ENCODE results near the gene ITFG1.
"Not testable (repeated sequence)": the region's sequence is repeated elsewhere in the genome, so short reads cannot be mapped to it uniquely, and the experiment has no call there.

Gene ITFG1

GRCh38 chr16:47229053-47230050, 231.5 kb downstream of the ITFG1 start:
- DNase-seq: no peak

DNA sequence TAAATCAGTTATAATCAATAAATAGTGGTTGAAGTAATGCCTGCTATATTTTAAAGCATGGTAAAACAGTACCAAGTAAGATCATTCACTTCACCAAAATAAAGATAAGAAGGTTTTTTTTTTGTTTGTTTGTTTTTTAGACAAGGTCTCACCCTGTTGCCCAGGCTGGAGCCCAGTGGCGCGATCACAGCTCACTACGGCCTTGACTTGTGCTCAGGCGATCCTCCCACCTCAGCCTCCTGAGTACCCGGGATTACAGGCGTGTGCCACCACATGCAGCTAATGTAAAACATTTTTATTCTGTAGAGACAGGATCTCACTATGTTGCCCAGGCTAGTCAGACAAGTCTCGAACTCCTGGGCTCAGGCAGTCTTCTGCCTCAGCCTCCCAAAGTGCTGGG, 232.6 kb downstream of the ITFG1 start:
- DNase-seq: no peak

DNA sequence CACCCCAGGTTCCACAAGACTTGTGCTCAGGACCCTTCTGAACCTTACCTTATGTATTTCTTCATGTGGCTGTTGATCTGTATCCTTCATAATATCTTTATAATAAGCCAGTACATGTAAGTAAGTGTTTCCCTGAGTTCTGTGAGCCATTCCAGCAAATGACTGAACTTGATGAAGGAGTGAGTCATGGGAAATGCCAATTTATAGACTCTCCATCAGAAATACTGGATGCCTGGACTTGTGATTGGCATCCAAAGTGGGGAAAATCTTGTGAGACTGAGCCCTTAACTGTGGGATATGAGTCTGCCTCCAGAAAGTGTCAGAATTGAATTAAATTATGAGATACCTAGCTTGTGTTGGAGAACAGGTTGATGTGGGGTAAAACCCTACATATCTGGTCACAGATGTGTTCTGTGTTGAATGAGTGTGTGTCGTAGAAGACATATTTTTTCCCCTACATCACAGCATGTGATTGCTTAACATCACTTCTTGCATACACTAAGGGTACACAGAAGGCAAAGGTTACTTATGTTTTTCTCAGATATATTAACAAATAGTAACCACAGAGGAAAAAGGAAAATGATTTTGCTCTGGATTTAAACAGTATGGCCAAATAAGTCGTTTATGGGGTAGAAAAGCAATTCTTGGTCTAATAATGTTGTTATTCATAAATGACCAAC, 247.0 kb downstream of the ITFG1 start:
- DNase-seq: no peak

DNA sequence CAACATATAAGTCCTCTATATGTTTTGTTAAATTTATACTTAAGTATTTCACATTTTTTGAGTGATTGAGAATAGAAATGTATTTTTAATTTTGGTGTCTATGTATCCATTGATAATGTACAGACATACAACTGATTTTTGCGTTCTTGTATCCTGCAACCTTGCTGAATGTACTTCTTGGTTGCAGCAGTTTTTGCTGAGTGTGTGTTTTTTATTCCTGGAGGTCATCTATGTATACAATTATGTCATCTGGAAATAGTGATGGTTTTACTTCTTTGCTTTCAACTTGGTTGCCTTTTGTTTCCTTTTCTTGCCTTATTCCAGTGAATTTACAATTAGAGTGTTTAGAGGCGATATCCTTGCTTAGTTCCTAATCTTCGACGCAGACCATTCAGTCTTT, 249.6 kb downstream of the ITFG1 start:
- no peak for DNase-seq

- no peak for DNase-seq
Measured at GRCh38 chr16:47204736-47205504, 255.9 kb downstream of the ITFG1 start.

DNA sequence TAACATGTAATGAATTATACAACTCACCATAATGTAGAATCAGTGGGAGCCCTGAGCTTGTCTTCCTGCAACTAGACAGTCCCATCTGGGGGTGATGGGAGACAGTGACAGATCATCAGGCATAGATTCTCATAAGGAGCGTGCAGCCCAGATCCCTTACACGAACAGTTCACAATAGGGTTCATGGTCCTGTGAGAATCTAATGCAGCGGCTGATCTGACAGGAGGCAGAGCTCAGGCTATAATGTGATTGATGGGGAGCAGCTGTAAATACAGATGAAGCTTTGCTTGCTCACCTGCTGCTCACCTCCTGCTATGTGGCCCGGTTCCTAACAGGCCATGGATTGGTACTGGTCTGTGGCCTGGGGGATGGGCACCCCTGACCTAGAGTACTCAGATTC, 257.4 kb downstream of the ITFG1 start:
- not testable (repeated sequence) for DNase-seq

DNA sequence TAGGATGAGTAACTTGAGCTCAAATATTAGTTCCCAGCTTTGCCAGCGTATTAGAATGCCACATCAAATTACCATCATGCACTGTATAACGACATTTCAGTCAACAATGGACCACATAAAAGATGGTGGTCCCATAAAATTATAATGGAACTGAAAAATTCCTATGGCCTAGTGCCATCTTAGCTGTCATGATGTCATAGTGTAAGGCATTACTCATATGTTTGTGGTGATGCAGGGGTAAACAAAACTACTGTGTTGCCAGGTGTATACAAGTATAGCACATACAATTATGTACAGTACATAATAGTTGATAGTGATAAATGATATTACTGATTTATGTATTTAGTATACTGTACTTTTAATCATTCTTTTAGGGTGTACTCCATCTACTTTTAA, 262.7 kb downstream of the ITFG1 start:
- no peak for DNase-seq

DNA sequence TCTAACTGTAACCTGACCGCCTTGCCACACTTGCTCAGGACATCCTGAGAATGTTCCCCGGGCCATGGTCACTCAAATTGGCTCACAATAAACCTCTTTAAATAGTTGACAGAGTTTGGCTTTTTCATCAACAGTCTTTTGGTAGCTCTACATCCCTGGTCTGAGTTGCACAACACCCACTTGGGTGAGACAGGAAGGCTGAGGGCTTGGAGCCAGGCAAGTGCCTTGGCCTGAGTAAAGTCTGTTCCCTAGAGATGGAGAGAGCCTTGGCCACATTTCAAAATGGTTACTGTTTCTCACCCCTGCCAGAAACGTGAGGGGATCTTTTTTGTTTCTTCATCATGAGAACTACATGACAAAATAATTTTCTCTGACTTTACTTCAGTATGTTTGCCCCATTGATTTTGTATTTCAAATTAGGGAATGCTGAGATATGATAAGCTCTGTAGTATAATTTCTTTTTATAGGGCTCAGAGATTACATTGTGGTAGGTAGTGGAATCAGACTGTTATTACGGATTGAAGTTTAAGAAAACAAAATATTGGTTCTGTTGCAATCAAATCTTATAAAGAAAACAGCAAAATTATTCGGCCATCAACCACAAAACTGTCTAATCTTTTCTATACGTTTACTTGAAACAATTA, 263.2 kb downstream of the ITFG1 start:
- DNase-seq: no peak

DNA sequence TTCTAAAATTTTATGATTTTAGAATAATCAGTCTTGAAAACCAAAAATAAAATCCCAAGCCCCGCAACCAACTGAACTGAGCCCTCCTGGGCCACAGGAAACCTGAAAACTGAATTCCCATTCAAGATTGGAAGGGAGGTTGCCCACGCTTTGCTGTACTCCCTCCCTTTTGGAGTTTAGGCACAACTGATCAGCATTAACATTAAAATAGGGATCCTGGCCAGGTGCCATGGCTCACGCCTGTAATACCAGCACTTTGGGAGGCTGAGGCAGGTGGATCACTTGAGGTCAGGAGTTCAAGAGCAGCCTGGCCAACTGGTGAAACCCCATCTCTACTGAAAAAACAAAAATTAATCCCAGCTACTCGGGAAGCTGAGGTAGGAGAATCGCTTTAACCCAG, 264.4 kb downstream of the ITFG1 start:
- no peak for DNase-seq

GRCh38 chr16:47182318-47182717, 278.5 kb downstream of the ITFG1 start:
- DNase-seq: no peak

DNA sequence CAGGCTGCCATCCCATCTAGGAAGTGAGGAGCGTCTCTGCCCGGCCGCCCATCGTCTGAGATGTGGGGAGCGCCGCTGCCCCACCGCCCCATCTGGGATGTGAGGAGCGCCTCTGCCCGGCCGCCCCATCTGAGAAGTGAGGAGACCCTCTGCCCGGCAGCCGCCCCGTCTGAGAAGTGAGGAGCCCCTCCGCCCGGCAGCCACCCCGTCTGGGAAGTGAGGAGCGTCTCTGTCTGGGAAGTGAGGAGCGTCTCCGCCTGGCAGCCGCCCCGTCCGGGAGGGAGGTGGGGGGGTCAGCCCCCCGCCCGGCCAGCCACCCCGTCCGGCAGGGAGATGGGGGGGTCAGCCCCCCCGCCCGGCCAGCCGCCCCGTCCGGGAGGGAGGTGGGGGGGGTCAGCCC, 279.8 kb downstream of the ITFG1 start:
- DNase-seq: not testable (repeated sequence)

DNA sequence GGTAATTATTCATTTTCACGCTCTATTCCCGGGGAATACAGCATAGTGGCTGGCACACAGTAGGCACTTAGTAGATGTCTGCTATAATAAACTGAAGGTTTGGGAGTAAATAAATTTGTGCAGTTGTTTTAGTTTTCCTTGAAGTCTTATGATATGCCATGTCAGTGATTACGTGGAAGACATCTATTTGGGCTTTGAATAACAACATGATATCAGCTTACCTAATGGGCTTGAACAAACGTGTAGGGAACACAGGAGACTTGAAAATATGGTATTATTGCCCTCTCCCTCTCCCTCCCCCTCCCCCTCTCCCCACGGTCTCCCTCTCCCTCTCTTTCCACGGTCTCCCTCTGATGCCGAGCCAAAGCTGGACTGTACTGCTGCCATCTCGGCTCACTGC, 280.8 kb downstream of the ITFG1 start:
- no peak for DNase-seq

DNA sequence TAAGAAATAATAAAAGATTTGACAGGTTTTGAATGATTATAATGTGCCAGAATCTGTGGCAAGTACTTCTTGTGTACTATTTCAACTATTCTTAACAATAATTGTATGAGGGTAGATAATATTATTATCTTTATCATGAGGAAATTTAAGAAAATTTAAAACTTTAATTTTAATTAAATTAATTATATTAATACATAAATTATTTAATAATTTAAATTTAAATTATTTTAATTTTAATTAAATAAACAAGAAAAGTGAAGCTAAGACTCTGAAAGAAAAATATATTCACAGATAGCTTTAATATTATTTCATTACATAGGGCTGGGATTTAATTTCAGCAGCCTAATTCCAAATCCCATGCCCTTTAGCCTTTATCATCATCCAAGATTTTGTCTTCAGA, 285.7 kb downstream of the ITFG1 start:
- no peak for DNase-seq

DNA sequence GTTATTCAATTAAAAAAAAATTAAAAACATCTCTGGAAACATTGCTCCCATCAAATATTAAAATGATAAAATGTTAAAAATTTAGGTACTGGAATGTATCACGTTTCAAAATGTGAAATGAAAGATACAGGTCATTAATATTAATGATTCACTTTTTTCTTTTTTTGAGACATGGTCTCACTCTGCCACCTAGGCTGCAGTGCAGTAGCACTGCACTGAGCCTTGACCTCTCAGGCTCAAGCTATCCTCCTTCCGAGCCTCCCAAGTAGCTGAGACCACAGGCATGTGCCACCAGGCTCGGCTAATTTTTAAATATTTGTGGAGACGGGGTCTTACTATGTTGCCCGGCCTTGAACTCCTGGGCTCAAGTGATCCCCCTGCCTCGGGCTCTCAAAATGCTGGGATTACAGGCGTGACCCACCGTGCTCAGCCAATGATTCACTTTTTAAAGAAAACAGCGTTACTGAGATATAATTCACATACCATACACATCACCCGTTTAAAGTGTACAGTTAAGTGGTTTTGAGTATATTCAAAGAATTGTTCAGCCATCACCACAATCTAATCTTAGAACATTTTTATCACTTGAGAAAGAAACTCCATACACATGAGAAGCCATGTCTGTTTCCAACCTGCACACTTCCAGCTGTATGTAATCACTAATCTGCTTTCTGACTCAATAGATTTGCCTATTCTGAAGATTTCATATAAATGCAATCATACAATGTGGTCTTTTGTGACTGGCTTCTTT, 298.0 kb downstream of the ITFG1 start:
- DNase-seq: no peak

- DNase-seq: no peak
Measured at GRCh38 chr16:47161464-47161863, 299.4 kb downstream of the ITFG1 start.

- DNase-seq: no peak
Measured at GRCh38 chr16:47160422-47160821, 300.4 kb downstream of the ITFG1 start.

DNA sequence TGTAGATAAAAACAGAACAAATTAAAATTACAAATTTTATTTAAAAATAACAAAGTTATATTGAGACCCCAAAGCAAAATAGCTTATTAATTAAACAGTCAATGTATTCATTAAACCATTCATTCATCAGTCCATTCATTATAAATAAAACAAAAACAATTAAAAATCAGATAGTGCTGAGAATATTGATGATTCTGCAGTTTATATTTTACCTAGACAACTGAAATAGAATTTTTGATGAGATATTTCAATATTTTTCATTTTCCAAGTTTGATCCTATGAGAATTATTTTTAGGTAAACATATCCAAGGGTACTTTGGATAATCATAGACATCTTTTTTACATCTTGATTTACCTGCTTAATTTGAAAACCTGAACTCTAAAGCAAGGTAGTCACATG, 301.9 kb downstream of the ITFG1 start:
- no peak for DNase-seq

GRCh38 chr16:47156680-47157215, 304.1 kb downstream of the ITFG1 start:
- no peak for DNase-seq

- not testable (repeated sequence) for DNase-seq
Measured at GRCh38 chr16:47152501-47152900, 308.4 kb downstream of the ITFG1 start.

DNA sequence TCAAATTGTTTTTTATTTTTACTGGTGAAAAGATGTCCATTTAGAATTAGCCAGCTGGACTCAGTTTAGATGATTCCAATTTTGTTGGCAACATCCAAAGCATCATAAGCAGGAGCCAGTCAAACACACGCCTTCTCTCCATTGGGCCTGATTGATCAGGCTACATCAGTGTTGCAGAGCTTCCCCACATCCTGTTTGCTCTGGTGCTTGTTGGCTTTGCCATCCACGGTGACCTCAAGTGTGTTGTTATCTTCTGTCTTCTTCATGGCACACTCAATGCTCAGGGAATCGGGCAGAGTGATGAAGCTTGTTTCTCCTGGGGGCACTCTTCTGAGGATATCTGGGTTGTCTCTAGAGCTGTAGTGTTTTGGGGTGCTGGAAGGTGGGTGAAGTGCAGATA, 310.8 kb downstream of the ITFG1 start:
- DNase-seq: no peak

DNA sequence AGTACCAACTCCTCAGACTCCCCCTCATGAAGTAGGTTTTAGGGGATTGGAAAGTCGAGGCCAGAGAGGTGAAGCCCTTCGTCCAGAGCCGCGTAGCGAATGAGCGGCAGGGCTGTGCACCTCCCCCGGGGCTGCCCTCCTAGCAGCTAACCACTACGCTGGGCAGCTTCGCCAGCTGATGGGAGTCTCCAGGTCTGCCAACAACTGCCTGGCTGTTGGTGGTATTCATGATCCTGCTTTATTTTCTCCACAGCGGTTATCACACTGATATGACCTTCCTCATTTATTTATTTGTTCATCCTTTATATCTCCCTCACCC, 316.3 kb downstream of the ITFG1 start:
- DNase-seq: no peak
